RCC 7860 (cell line): ENCODE data around the gene EFHC2.

Experiments used
- DNase-seq: peaks from one replicate; pipeline ENCODE4 v3.0.0-alpha.2; 2015; ENCODE audit warnings: low spot score
- FAIRE-seq: peaks from 2 replicates; lab custom pipeline; 2012; peaks lifted over from hg19 to GRCh38; lab: Jason Lieb, UNC

Gene EFHC2

DNA sequence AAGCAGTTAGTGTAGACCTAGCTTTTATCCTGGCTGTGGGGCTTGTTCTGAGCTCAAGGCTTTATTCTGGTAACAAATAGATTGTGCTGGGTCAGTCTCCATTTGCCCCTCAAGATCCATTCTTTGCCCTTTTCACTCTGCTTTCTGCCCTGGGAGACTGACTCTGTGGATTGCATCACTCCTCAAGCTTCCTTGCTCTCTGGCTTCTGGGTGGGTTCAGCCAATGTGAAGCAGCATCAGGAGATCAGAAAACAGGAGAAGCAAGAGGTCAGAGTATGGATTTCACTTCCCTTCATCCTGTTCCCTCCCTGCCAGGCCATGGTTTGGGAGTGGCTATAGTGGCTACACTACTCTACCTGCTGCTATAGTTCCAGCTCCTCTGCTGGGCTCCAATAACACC is 186.2 kb downstream of the EFHC2 start:
- no peak for FAIRE-seq

DNA sequence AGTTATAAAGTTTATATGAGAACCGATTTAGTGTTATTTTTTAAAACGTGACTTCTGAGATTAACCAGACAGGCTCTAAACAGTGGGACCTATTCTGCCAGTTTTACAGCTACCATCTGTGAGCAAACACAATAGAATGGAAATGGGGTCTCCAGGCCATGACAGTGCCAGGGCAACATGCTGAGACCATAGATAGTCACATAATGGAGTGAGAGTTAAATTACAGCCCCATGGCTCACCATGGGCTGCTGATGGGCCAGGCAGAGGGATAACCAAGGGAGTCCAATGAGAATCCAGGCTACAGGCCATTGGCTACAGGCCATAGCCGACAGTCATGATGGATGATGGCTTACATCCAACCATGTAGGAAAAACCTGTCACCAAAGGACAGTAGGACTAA is 186.7 kb downstream of the EFHC2 start:
- FAIRE-seq (no peak), DNase-seq (no peak)

More for the DNA sequence above, 186.2 kb downstream of the EFHC2 start:
- DNase-seq = no peak

DNA sequence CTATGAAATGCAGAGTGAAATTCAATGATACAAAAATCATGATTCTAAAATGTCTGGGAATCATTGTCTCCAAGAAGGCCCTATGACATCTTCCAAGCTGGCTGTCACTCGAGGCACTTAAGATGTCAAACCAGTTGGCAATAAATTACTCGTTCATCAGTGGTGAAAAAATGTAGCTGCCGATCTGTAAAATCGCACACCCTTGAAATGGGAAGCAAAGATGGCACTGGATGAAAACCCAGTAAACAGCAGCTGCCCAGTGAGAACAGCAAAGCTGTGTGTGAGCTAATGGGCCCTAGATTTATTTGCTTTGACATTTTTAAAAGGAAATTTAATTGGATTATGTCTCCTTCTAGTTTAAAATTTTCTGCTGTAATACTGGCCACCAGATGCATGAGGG is 188.3 kb downstream of the EFHC2 start:
- FAIRE-seq (no peak), DNase-seq (no peak)

DNA sequence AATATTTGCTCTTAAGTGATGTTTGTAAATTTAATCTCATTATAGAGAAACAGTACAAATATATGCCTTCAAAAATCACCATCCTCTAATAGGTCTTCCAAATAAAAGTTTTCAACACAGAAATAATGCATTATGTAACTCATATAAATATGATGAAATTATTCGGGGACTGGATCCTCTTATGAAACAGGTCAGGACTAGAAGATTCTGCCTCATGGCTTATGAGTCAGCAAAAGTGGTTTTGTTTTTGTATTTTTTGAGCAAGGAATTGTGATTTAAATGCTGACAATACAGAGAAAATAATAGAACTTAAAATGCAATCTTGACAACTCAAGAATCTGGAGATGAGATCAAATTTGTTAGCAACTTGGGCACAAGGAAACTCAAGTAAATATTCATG is 190.6 kb downstream of the EFHC2 start:
- FAIRE-seq (no peak), DNase-seq (no peak)

DNA sequence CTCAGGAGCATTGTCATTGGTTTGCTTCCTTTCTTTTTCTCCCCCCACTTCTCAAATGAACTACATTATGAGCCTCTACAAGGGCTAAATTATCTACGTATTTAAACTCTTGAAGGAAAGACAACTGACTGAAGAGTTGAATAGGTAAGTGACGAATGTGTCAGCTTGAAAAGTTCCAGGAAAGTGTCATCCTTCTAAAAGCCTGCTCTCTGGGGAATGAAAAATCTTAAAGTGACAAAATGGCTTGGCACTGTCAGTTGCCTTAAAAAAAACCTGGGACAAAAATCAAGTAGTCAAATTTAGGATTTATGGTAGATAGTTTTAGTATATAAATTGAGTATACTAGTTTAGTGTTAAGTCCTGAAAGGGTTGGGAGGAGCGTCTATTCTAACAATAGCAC is 196.3 kb downstream of the EFHC2 start:
- FAIRE-seq = no peak

GRCh38 chrX:44144177-44144945 is 199.1 kb downstream of the EFHC2 start:
- DNase-seq (no peak), FAIRE-seq (no peak)

More for the DNA sequence above, 196.3 kb downstream of the EFHC2 start:
- DNase-seq = no peak

GRCh38 chrX:44143061-44143602 is 200.3 kb downstream of the EFHC2 start:
- peak; percentile 9 for DNase-seq
- no peak for FAIRE-seq

DNA sequence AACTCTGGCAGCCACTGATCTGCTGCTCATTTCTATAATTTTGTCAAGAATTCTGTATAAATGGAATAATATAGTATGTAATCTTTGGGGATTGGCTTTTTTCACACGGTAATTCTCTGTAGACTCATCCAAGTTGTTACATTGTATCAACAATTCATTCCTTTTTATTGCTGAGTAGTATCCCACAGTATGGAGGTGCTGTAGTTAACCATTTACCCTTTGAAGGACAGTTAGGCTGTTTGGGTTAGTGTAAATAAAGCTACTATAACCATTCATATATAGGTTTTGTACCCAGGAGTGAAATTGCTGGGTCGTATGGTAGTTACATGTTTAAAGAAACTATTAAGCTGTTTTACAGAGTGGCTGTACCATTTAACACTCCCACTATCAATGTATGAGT is 213.3 kb downstream of the EFHC2 start:
- FAIRE-seq (no peak), DNase-seq (no peak)

GRCh38 chrX:44113337-44113736 is 230.1 kb downstream of the EFHC2 start:
- no peak for FAIRE-seq
- no peak for DNase-seq

- FAIRE-seq (no peak), DNase-seq (no peak)
These were observed 236.6 kb downstream of the EFHC2 start for GRCh38 chrX:44106864-44107263.

DNA sequence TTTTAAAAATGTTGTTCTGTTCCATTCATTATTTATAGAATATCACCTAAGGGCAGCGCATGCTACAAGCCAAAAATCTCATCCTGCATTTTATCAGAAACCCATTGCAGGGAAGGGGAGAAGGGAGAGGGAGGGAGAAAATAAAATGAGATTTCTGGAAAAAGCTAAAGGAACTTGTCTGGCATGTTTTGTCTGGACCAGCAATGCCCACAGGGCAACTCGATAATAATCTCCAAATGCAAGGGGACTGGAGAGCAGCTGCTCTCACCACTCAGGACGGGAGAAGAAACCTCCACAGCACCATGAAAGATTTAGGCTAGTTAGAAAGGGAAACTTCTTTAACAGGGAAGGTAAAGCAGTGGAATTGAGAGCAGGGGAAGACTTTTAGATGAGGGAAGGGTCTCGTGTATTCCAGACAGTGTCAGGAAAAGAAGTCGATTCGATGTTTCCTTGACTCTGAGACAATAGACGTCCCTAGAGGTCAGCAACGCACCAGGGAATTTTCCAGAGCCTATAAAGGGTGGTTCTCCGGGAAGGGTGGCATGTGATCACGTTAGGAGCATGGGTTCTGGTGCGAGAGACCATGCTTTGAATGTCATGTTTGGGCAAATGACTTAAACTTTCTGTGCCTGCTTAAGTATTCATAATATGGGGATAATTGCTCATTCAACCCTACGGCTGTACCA is 238.1 kb downstream of the EFHC2 start:
- no peak for DNase-seq
- no peak for FAIRE-seq

GRCh38 chrX:44104699-44105098 is 238.8 kb downstream of the EFHC2 start:
- FAIRE-seq = no peak

GRCh38 chrX:44101281-44101680 is 242.2 kb downstream of the EFHC2 start:
- FAIRE-seq = no peak

More at GRCh38 chrX:44104699-44105098, 238.8 kb downstream of the EFHC2 start:
- DNase-seq = no peak

GRCh38 chrX:44099366-44099765 is 244.1 kb downstream of the EFHC2 start:
- FAIRE-seq (no peak), DNase-seq (no peak)

More at GRCh38 chrX:44101281-44101680, 242.2 kb downstream of the EFHC2 start:
- no peak for DNase-seq
